GM12878 (cell line): Measurements from ENCODE around the gene SLC4A3. TPM values are rescaled to one million over a fixed set of nuclear protein-coding genes. Genes with fewer than 3 reads are reported as not detected.

Experiments
- ATAC-seq: fragments of 200-7000 bp; cut with Tn5 transposase; 3 replicates; pipeline ENCODE4 v1.9.1; 2020; ENCODE audit warnings: mild to moderate bottlenecking, moderate library complexity
- BruUV-seq: library from RNA; stranded (reverse); fragments of 400-500 nt; replicated peaks from 2 replicates; lab custom pipeline; 2021; lab: Mats Ljungman, UMichigan
- CTCF ChIA-PET: fragments of 300-600 bp; sonication (Branson Sonifier 250); formaldehyde crosslinking; extraction: SDS; loops from one replicate; lab custom pipeline; 2021; ENCODE audit warnings: inconsistent platforms; lab: Yijun Ruan, JAX
- POLR2A ChIA-PET: fragments of 350-600 bp; formaldehyde crosslinking; extraction: SDS; loops from one replicate; lab custom pipeline; 2021; ENCODE audit warnings: inconsistent platforms; lab: Charles Lee
- RAD21 ChIA-PET: fragments of 300-600 bp; sonication (Branson Sonifier 250); formaldehyde crosslinking; loops from one replicate; lab custom pipeline; 2023; ENCODE audit warnings: antibody characterized with exemption; ENCODE audit not compliant: unreplicated experiment; lab: Charles Lee
- SMC1A ChIA-PET: fragments of 300-600 bp; sonication (Branson Sonifier 250); formaldehyde crosslinking; loops from one replicate; lab custom pipeline; 2023; ENCODE audit not compliant: unreplicated experiment, uncharacterized antibody; lab: Charles Lee
- DNase-seq: peaks from one replicate; pipeline ENCODE4 v3.0.0-alpha.2; 2011; ENCODE audit warnings: low read depth, low spot score
- FAIRE-seq: peaks from 3 replicates; lab custom pipeline; 2011; peaks lifted over from hg19 to GRCh38; lab: Jason Lieb, UNC
- H2AFZ ChIP-seq: 2 replicates; pipeline ENCODE4 v1.6.0; 2011; ENCODE audit warnings: low read depth, low read length, control low read depth; ENCODE audit not compliant: control insufficient read depth
- H3K27ac ChIP-seq: 2 replicates; pipeline ENCODE4 v1.5.1; 2011; ENCODE audit warnings: control low read depth; ENCODE audit not compliant: control insufficient read depth, insufficient read depth
- H3K27me3 ChIP-seq, 2 experiments: replicated peaks in 1 of 2; 2 replicates each; pipeline versions ENCODE4 v1.6.0 to v1.6.1; 2011; ENCODE audit warnings: low read length in 1 of 2; ENCODE audit not compliant: control insufficient read depth in 2 of 2, insufficient read depth in 2 of 2
- H3K36me3 ChIP-seq, 2 experiments: 2 replicates each; pipeline ENCODE4 v1.5.1; 2011; ENCODE audit warnings: low read length in 1 of 2; ENCODE audit not compliant: control insufficient read depth in 2 of 2, insufficient read depth in 2 of 2
- H3K4me1 ChIP-seq: 2 replicates; pipeline ENCODE4 v1.6.1; 2011; ENCODE audit warnings: mild to moderate bottlenecking, low read length, moderate library complexity, mixed read lengths; ENCODE audit not compliant: control insufficient read depth, insufficient read depth
- H3K4me2 ChIP-seq: 2 replicates; pipeline ENCODE4 v1.6.0; 2011; ENCODE audit warnings: control low read depth; ENCODE audit not compliant: control insufficient read depth, insufficient read depth
- H3K4me3 ChIP-seq: fragments of 200-600 bp; sonication (generic); 2 replicates; pipeline ENCODE4 v1.5.1; 2016
- H3K79me2 ChIP-seq: 2 replicates; pipeline ENCODE4 v1.6.0; 2011; ENCODE audit warnings: low read length; ENCODE audit not compliant: control insufficient read depth, insufficient read depth
- H3K9ac ChIP-seq: 2 replicates; pipeline ENCODE4 v1.8.0; 2011; ENCODE audit warnings: low read length, control low read depth, mixed read lengths; ENCODE audit not compliant: control insufficient read depth, insufficient read depth
- H3K9me3 ChIP-seq: replicated peaks from 3 replicates; pipeline ENCODE4 v1.5.1; 2011; ENCODE audit warnings: mild to moderate bottlenecking, low read length; ENCODE audit not compliant: control insufficient read depth, insufficient read depth
- H4K20me1 ChIP-seq: 2 replicates; pipeline ENCODE4 v1.6.0; 2011; ENCODE audit not compliant: control insufficient read depth, insufficient read depth
- ASH2L ChIP-seq: fragments of 300-600, 200-600 bp; sonication (generic); IDR thresholded peaks from 2 replicates; pipeline ENCODE4 v1.6.1; 2017; ENCODE audit warnings: low read depth, mild to moderate bottlenecking, borderline replicate concordance
- ATF7 ChIP-seq: fragments of 450-650 bp; IDR thresholded peaks from 2 replicates; pipeline ENCODE4 v1.6.1; 2016; ENCODE audit warnings: low read depth, mild to moderate bottlenecking
- GATAD2B ChIP-seq: fragments of 450-650 bp; conservative IDR thresholded peaks from 2 replicates; pipeline ENCODE4 v1.6.1; 2017; ENCODE audit warnings: low read depth, mild to moderate bottlenecking, moderate library complexity
- HDGF ChIP-seq: fragments of 450-650 bp; IDR thresholded peaks from 2 replicates; pipeline ENCODE4 v1.6.1; 2016; ENCODE audit warnings: antibody characterized with exemption
- MTA2 ChIP-seq: fragments of 450-650 bp; IDR thresholded peaks from 2 replicates; pipeline ENCODE4 v1.6.1; 2016; ENCODE audit warnings: low read depth, mild to moderate bottlenecking, moderate library complexity
- MYB ChIP-seq: fragments of 150-350 bp; IDR thresholded peaks from 2 replicates; pipeline ENCODE4 v1.6.1; 2014; ENCODE audit warnings: mild to moderate bottlenecking, low read depth, low read length, borderline replicate concordance
- NFIC ChIP-seq: IDR thresholded peaks from 2 replicates; pipeline ENCODE4 v1.6.1; 2012; ENCODE audit warnings: low read depth, mild to moderate bottlenecking, inconsistent platforms, low read length, moderate library complexity
- NRF1 ChIP-seq: conservative IDR thresholded peaks from 2 replicates; pipeline ENCODE4 v1.6.1; 2011; ENCODE audit warnings: mild to moderate bottlenecking, low read depth, low read length, improper control_type of control experiment
- SP1 ChIP-seq: IDR thresholded peaks from one replicate; pipeline ENCODE4 v1.6.1; 2011; ENCODE audit warnings: low read depth, low read length
- ZBTB40 ChIP-seq: fragments of 450-650 bp; IDR thresholded peaks from 2 replicates; pipeline ENCODE4 v1.6.1; 2016; ENCODE audit warnings: mild to moderate bottlenecking, moderate library complexity, borderline replicate concordance
- WGBS: methylation state at CpG from one replicate; pipeline ENCODE4 v1.1.6; 2016; ENCODE audit warnings: low lambda C conversion rate; ENCODE audit not compliant: insufficient replicate concordance, insufficient coverage; ENCODE audit errors: missing lambda C conversion rate; 5-methylcytosine and 5-hydroxymethylcytosine counted together
- in situ Hi-C: fragments of 300-500 bp; cut with MboI; formaldehyde crosslinking; loops from 9 replicates; pipeline ENCODE4 v1.14.3; 2018; ENCODE audit warnings: mixed read lengths
- intact Hi-C: fragments of 100-400 bp; cut with micrococcal nuclease; formaldehyde crosslinking; loops from one replicate; pipeline ENCODE4 v1.14.2; 2022; ENCODE audit not compliant: unreplicated experiment
- polyA plus RNA-seq, 11 experiments: library from polyadenylated mRNA; depleted of rRNA in 4 of 11; unstranded in 6 of 11; stranded (reverse) in 5 of 11; fragments of >200 nt; fragmentation: Nextera tagmentation in 4 of 11; fragmentation: Illumina TruSeq in 1 of 11; extraction: Ambion mirVana in 4 of 11; extraction: Trizol in 1 of 11; gene quantifications; 1 replicate in 1 of 11; 2 replicates in 10 of 11; pipeline versions ENCODE4 v1.2.1 to v1.2.3, GENCODE V29; 2011 to 2016; ENCODE audit warnings: inconsistent platforms in 2 of 11, missing spikeins in 2 of 11, low read depth in 1 of 11
- total RNA-seq, 4 experiments: library from RNA; depleted of rRNA in 3 of 4; stranded (reverse); fragments of >200 nt in 3 of 4; fragmentation: Illumina TruSeq in 1 of 4; extraction: Trizol in 1 of 4; gene quantifications; 2 replicates each; pipeline versions ENCODE4 v1.2.1 to v1.2.3, GENCODE V29; 2013 to 2021
- TF ChIP-seq, protein P1 (sequence below): fragments of 450-650 bp; IDR thresholded peaks from 2 replicates; pipeline ENCODE4 v1.6.1; 2017; ENCODE audit warnings: mild to moderate bottlenecking, moderate library complexity
- TF ChIP-seq, protein P2 (sequence below): IDR thresholded peaks from 2 replicates; pipeline ENCODE4 v1.6.1; 2011; ENCODE audit warnings: borderline replicate concordance, low read depth, mild to moderate bottlenecking, moderate library complexity, mixed read lengths, low read length; ENCODE audit not compliant: insufficient read depth; ENCODE audit errors: extremely low read length

SLC4A3 gene
- total and polyA plus RNA-seq, 10 of the 15 experiments (the other 5 are each of a cell fraction or from before 2014, with no cell fraction given), result 0.05 to 0.08 TPM; not detected in 8

DNA sequence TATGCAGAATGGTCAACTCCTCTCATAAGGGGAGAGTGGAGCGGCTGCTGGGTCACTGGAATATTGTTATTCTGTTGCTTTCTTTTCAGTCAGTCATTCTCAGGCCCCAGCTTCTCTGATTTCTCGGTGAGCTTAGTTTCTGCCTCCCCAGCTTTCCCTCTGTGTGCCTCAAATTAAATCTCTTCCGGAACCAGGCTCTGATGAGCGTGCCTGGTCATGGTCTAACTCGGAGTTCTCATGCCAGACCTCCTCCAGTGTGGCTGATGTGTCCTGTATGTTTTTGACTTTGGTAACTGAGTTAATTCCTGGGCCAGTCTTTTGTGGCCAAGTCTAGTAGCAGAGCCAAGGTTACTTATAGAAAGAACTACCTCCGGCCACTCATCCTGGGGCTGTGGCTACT, 34.7 kb upstream of the SLC4A3 start:
- H3K9me3 ChIP-seq, result no peaks in the 10 kb centered on the region
- no peak overlapping the region for H3K27ac ChIP-seq
- FAIRE-seq (no peak), DNase-seq (no peak), ATAC-seq (no peak)
- CTCF ChIA-PET, result no interaction called here
- intact Hi-C loops, result no loop called here
- RAD21 ChIA-PET, result no interaction called here
- H3K79me2 ChIP-seq, result no peaks in the 10 kb centered on the region
- in situ Hi-C loops, result no loop called here
- H3K4me2 ChIP-seq, result no peak overlapping the region
- H3K4me3 ChIP-seq, result no peak overlapping the region
- H3K9ac ChIP-seq, result no peak overlapping the region
- no peak overlapping the region for H2AFZ ChIP-seq
- no peaks in the 10 kb centered on the region for H3K4me1 ChIP-seq
- no TSS peak for BruUV-seq
- no peaks in the 10 kb centered on the region for H4K20me1 ChIP-seq
- POLR2A ChIA-PET, result no interaction called here
- H3K27me3 ChIP-seq, result no peaks in the 10 kb centered on the region; a peak in 1 of 4 replicates
- no peaks in the 10 kb centered on the region for H3K36me3 ChIP-seq
- SMC1A ChIA-PET, result no interaction called here
- WGBS, result 54% methylated on average over 6 of the region's 6 CpGs
- TF ChIP-seq ATF7 (no peak), SP1 (no peak), GATAD2B (no peak), MYB (no peak), NFIC (no peak), MTA2 (no peak), ZBTB40 (no peak), NRF1 (no peak), ASH2L (no peak), HDGF (no peak)
- TF ChIP-seq, protein P1, sequence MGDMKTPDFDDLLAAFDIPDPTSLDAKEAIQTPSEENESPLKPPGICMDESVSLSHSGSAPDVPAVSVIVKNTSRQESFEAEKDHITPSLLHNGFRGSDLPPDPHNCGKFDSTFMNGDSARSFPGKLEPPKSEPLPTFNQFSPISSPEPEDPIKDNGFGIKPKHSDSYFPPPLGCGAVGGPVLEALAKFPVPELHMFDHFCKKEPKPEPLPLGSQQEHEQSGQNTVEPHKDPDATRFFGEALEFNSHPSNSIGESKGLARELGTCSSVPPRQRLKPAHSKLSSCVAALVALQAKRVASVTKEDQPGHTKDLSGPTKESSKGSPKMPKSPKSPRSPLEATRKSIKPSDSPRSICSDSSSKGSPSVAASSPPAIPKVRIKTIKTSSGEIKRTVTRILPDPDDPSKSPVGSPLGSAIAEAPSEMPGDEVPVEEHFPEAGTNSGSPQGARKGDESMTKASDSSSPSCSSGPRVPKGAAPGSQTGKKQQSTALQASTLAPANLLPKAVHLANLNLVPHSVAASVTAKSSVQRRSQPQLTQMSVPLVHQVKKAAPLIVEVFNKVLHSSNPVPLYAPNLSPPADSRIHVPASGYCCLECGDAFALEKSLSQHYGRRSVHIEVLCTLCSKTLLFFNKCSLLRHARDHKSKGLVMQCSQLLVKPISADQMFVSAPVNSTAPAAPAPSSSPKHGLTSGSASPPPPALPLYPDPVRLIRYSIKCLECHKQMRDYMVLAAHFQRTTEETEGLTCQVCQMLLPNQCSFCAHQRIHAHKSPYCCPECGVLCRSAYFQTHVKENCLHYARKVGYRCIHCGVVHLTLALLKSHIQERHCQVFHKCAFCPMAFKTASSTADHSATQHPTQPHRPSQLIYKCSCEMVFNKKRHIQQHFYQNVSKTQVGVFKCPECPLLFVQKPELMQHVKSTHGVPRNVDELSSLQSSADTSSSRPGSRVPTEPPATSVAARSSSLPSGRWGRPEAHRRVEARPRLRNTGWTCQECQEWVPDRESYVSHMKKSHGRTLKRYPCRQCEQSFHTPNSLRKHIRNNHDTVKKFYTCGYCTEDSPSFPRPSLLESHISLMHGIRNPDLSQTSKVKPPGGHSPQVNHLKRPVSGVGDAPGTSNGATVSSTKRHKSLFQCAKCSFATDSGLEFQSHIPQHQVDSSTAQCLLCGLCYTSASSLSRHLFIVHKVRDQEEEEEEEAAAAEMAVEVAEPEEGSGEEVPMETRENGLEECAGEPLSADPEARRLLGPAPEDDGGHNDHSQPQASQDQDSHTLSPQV, result no peak
- TF ChIP-seq, protein P2, sequence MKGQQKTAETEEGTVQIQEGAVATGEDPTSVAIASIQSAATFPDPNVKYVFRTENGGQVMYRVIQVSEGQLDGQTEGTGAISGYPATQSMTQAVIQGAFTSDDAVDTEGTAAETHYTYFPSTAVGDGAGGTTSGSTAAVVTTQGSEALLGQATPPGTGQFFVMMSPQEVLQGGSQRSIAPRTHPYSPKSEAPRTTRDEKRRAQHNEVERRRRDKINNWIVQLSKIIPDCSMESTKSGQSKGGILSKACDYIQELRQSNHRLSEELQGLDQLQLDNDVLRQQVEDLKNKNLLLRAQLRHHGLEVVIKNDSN, result no peak
- TF ChIP-seq, all 136 proteins: peak for 0
